ENCODE data around the gene BDP1.
A peak's percentile ranks its signal among the peaks of the same experiment; 100 is the strongest.
"Not testable (repeated sequence)": the region's sequence is repeated elsewhere in the genome, so short reads cannot be mapped to it uniquely, and the experiment has no call there.

The BDP1 gene

GRCh38 chr5:71455427-71456361 is at the start of gene BDP1:
Gene BDP1, plus strand, starts transcription at chr5:71455651. Its CDS starts 227 bp downstream, at chr5:71455878.
- DNase-seq (ENCODE audit: low read depth): peak; percentile 93

GRCh38 chr5:71410088-71410487 is 45.4 kb upstream of the BDP1 start:
- not testable (repeated sequence) for DNase-seq (ENCODE audit: low read depth)

GRCh38 chr5:71415626-71416025 is 39.8 kb upstream of the BDP1 start:
- not testable (repeated sequence) for DNase-seq (ENCODE audit: low read depth)

GRCh38 chr5:71418026-71418425 is 37.4 kb upstream of the BDP1 start:
- DNase-seq (ENCODE audit: low read depth): not testable (repeated sequence)

- not testable (repeated sequence) for DNase-seq (ENCODE audit: low read depth)
Observed at GRCh38 chr5:71421278-71421677, 34.2 kb upstream of the BDP1 start.

- DNase-seq (ENCODE audit: low read depth): not testable (repeated sequence)
Observed at GRCh38 chr5:71423896-71424295, 31.6 kb upstream of the BDP1 start.

GRCh38 chr5:71426686-71427474 is 28.6 kb upstream of the BDP1 start:
- not testable (repeated sequence) for DNase-seq (ENCODE audit: low read depth)

GRCh38 chr5:71432410-71432809 is 23.0 kb upstream of the BDP1 start:
- DNase-seq (ENCODE audit: low read depth): not testable (repeated sequence)

- not testable (repeated sequence) for DNase-seq (ENCODE audit: low read depth)
Observed at GRCh38 chr5:71434825-71435224, 20.6 kb upstream of the BDP1 start.

GRCh38 chr5:71441564-71441963 is 13.9 kb upstream of the BDP1 start:
- not testable (repeated sequence) for DNase-seq (ENCODE audit: low read depth)

- DNase-seq (ENCODE audit: low read depth): not testable (repeated sequence)
Observed at GRCh38 chr5:71443891-71444290, 11.6 kb upstream of the BDP1 start.

GRCh38 chr5:71445015-71445414 is 10.4 kb upstream of the BDP1 start:
- DNase-seq (ENCODE audit: low read depth): not testable (repeated sequence)

- not testable (repeated sequence) for DNase-seq (ENCODE audit: low read depth)
Observed at GRCh38 chr5:71445523-71446152, 9.8 kb upstream of the BDP1 start.

- not testable (repeated sequence) for DNase-seq (ENCODE audit: low read depth)
Observed at GRCh38 chr5:71446540-71447216, 8.8 kb upstream of the BDP1 start.

GRCh38 chr5:71447218-71447808 is 8.1 kb upstream of the BDP1 start:
- peak; percentile 30 for DNase-seq (ENCODE audit: low read depth)

GRCh38 chr5:71452876-71453275 is 2.6 kb upstream of the BDP1 start:
- DNase-seq (ENCODE audit: low read depth): no peak

- DNase-seq (ENCODE audit: low read depth): no peak
Observed at GRCh38 chr5:71454913-71455312, 538 bp upstream of the BDP1 start.

- DNase-seq (ENCODE audit: low read depth): no peak
Observed at GRCh38 chr5:71456362-71456743, 902 bp downstream of the BDP1 start.

GRCh38 chr5:71457106-71457505 is 1.7 kb downstream of the BDP1 start:
- no peak for DNase-seq (ENCODE audit: low read depth)

GRCh38 chr5:71460693-71461092 is 5.2 kb downstream of the BDP1 start:
- no peak for DNase-seq (ENCODE audit: low read depth)

- no peak for DNase-seq (ENCODE audit: low read depth)
Observed at GRCh38 chr5:71461360-71461759, 5.9 kb downstream of the BDP1 start.
